CD4-positive, alpha-beta T cell treated with Interleukin-4 for 1 hour (primary cell): ENCODE measurements around the gene ANGEL1.
A peak's percentile ranks its signal among the peaks of the same experiment; 100 is the strongest.

Source experiments
- DNase-seq, 2 donors: peaks; one replicate each; pipeline ENCODE4 v3.0.0-alpha.2; 2020 to 2022

ANGEL1 gene

DNA sequence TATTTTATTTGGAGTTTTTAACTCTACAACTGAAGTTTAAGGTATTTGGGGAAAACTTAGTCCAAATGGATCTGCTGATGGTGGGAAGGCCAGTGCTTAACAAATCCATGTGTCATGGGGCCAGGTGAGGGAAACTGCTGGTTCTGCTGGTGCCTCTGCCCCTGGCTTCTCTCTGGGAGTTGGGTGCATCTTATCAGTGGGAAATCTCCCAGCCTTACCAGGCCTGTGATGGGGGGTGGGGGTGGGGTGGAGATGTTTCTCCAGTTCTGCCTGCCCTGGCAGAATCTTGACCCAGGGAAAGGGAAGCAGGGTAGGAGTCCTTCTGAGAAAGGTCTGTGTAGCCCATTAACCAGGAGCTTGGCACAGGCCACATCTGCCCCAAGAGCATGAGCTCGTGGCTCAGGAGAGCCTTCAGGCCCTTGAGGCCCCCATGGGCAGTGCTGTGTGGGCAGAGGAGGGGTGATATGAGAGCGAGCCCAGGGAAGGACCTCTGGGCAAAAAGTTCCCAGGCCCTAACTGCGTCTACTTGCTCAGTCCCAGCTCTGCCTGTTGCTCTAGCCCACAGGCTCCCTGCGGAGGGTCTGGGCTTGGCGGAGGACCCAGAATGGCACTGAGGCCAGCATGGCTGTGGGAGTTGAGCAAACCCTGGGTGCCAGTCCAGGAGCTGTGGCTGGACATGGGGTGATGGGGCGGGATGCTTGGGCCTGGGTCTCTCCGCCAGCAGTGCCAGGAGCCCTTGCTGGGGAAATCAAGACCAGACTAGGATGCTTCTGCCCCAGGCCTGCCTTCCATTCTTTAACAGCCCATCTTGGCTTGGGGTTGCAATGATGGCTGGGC lies 33.2 kb downstream of the ANGEL1 start:
- DNase-seq: no peak

DNA sequence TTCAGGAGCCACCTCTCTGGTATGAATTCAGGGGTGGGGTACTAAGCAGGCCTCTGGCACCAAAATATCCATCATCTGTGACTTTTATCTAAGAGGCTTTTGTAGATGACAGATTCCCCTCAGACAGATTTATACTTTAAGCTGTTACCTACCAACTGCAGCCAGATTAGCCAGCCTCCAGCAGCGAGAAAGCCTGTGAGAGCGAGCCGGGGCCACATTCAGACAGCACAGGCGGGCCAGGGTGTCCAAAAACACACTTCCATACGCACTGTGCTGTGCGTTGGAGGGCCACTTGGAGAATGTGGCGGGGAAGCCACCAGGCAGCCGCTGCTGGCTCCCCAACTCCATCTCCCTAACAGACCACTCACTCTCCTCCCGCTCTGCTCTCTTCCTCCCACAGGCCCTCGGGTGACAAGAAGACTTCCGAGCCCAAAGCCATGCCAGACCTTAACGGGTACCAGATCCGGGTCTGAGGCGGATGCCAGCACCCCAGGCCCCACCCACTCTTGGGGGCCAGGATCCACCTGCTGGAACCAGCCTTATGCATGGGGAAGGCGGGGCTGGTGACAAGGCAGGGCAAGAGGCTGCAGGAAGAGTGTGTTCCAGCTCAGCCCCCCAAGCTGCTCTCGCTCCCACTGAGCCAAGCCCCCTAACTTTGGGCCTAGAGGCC lies 34.0 kb downstream of the ANGEL1 start:
- DNase-seq: no peak

DNA sequence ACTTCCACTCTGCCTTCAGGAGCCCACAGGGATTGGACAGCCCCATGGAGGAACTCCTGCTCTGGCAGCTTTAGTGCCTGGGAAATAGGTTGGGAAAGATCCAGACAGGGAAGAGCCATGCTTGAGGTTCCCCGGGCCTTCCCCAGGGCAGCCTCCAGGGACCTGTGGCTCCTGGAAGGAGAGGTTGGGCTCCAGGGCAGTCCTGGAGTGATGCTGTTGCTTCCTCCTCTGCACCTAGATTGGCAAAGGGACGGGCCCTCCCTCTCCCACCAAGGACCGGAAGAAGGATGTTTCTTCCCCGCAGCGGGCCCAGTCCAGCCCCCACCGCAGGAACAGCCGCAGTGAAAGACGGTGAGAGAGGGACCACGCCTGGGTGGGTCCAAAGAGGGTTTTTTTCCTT lies 35.0 kb downstream of the ANGEL1 start:
- DNase-seq: no peak

DNA sequence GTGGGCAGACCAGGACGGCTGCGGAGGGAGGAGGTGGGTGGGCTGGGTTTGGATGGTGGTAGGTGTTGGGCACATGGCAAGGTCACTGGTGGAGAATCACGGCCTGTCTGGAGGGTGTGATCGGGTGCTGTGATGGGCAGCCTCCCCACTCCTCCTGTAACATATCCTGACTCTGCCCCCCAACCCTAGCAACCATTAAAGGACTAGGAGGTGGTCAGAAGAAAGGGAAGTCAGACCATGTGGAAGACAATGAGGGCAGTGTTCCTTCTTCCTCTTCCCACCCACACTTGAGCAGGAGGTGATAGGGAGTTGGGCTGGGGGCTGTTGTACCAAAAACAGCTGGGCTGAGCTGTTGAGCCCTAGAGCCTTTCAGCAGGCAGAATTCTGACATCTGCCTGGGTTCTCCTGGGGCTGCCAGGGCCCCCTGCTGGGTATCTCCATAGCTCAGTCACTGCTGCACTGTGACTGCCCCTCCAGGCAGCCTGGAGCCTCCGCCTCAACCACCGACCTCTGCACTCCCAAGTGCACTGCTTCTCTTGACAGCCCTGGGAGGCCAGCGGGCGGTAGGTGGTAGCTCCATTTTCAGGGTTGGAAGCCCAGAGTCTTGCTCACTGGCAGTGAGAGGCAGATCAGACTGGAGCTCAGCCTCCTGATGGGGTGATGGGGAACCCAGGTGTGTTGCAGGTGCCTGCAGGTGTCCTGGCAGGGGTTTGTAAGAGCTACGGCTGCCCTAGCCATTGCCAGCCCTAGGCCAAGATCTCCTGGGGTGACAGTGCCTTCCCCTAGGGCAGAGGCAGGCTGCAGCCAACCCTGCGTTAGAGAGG lies 36.0 kb downstream of the ANGEL1 start:
- DNase-seq: no peak

DNA sequence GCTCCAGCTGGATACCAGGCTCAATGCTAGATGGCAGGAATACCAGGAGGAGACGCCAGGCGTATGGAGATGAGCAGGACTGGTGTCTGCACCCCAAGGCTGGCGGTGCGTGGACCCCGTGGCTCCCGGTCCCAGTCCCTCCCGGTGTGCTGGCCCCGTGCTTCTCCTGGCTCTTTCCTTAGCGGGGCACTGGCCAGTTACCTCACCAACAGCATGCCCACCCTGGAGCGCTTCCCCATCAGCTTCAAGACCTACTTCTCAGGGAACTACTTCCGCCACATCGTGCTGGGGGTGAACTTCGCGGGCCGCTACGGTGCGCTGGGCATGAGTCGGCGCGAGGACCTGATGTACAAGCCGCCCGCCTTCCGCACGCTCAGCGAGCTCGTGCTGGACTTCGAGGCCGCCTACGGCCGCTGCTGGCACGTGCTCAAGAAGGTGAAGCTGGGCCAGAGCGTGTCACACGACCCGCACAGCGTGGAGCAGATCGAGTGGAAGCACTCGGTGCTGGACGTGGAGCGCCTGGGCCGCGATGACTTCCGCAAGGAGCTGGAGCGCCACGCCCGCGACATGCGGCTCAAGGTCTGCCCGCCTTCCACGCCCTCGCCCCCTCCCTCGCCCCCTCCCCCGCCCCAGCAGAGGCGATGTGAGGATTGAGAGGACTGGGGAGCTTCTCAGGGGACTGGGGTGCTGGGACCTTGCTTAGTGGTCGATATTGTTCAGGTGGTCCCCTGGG lies 36.8 kb downstream of the ANGEL1 start:
- DNase-seq: no peak

DNA sequence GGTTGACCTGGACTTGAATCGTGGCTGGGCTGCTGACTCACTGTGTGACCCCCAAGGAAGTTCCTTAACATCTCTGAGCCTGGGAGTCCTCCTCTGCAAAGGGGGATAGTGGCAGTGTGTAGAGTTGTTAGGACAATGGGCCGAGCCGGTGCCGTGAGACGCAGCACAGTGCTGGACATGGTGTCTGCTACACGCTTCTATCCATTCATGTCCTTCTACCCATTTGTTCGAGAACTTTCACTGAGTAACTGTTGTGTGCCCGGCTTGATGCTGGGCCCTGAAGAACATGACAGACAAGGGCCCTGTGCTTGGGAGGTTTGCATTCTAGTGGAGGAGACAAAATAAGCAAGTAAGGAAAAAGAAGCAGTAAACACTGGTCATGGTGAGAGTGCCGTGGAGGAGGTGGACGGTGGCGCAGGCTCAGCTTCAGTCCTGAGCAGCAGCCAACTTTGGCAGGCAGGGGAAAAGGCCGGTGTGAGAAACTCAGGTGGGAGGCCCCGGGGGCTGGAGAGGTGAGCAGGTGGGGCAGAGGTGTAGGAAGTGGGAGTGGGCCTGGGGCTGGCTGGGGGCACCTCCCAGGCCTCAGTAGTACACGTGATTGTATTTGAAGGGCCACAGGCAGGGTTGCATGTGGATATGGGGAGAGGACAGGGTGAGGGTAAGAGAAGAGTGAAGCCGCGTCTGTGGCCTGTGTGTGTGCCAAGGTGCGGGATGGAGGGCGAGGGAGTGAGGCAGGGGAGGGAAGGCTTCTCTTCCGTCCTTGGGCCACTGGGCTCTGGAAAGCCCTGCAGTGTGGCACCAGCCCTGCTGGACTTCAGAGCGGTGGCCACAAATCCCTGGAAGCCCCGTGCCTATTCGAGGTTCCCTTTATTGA lies 37.6 kb downstream of the ANGEL1 start:
- DNase-seq: no peak

DNA sequence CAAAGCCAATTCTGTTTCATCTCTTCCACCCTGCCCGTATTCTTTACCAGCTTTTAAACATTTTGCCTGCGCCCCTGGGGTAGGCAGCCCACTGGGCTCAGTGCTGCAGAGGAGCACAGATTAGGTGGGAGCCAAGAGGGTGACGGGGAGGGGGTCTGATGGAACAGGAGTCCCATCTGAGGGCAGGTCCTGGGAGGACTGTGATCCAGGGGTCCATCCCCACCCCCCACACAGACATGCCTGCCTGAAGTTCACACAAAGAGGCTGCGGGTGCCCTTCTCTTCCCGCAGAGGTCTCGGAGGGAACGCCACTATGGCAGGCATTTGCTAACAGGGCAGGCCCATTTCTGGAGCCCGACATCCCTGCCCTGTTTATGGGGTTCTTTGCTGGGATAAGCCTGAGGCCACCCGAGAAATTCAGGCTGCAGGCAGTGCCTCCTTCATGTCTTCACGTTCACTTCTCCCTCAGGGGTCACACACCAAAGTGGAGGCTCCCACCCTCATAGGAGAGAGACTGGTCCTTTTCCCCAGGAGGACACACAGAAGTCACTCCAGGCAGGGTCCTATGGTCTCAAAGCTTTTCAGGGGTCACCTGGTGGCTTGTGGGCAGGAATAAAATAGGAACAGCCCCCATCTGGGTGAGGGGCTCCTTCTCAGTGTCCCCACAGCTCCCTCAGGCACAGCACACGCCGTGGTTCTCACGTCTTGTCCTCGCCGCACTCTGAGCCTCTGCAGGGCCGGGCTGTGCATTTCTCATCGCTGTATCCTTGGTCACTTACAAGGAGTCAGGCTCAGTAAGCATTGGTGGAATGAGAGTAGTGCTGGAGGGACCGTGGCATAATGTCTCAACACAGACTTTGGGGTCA lies 38.5 kb downstream of the ANGEL1 start:
- no peak for DNase-seq

DNA sequence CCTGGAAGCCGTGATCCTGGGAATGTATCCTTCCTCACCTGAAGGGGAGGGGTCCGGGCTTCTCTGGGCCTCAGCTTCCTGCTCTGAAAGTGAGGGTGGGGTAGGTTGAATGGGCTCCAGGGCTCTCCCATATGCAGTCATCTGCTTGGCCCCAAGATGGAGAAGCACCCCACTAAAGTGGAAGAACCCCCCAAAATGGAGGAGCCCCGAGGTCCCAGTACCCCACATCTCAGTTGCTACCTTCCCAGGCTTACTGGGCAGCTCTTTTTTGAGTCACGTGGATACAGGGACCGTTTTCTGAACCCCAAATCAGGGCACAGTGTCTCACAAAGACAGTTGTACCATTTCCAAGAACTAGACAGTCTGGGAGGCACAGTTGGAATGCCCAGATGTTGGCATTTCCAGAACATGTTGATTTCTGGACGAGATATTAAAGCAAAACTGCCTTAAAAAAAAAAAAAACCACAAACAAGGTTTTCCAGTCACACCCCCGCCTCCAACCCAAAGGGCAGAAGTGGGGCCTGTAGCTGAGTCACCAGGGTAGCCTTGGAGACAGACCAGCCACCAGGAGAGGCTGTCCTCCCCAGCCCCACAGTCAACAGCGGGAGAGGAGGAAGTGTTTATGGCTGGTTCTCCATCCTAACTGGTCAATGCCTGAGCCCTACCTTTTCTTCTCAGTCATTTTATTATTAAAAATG lies 39.3 kb downstream of the ANGEL1 start:
- DNase-seq: peak in 1 of 2 donors; percentile 71

DNA sequence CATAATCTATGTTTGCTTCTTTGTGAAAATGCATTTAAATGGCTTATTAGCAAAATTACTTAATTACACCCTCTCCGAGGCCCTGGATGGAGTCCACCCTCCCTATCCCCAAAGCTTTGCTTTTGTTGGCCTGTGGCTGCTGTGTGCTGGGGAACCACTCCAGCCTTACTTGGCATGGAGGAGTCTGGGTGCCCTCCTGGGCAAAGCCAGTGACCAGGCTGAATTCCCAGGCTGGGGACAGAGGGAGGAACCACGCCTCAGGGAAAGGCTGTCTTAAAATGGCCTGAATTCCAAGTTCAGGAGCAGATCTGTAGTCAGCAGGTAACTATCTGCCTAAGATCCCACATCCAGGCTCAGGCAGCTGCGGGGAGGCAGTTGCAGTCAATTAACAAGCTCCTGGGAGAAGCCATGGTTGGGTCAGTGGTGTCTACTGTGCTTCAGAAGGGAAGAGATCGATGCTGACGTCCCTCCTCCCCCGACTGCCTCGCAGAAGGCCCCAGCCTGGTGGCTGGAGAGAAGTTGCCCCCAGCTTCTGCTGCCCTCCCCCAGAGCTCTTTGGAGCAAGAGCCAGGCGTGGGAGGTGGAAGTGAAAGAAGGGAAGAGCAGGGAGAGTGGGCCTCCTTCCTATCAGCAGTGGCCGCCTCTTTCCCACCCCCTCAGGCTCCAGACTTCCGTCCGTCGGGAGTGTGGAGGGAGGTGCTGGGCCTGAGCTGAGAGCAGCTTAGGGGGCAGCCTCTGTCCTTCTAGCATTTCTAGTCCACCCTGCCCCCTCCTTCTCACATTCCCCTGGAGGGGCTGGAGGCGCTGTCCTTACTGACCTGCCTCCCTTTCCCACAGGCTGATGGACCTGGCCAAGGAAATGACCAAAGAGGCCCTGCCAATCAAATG lies 40.1 kb downstream of the ANGEL1 start:
- DNase-seq: no peak

DNA sequence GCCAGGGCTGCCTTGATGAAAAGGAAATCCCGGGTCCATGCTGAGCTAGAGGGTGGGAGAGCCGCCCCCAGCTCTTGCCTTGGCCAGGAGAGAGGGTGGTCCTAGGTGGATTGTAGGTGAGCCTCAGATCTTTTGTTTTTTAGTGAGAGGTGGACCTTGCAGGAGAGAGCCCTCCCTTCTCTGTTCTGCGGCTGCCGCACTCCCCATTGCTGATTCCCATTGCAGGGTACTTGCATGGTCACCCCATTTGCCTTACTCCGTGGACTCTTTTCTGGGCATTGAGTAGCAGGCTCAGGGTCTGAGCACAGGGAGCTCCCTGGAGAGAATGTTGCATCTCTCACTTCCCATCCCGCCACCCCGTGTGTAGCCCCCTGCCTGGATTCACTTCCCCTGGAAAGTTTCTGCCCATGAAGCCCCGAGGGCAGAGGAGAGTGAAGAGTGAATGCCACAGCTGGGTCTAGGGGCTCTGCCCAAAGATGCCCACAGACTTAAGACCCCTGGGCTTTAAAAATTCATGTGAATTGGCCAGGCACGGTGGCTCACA lies 41.2 kb downstream of the ANGEL1 start:
- DNase-seq: no peak

DNA sequence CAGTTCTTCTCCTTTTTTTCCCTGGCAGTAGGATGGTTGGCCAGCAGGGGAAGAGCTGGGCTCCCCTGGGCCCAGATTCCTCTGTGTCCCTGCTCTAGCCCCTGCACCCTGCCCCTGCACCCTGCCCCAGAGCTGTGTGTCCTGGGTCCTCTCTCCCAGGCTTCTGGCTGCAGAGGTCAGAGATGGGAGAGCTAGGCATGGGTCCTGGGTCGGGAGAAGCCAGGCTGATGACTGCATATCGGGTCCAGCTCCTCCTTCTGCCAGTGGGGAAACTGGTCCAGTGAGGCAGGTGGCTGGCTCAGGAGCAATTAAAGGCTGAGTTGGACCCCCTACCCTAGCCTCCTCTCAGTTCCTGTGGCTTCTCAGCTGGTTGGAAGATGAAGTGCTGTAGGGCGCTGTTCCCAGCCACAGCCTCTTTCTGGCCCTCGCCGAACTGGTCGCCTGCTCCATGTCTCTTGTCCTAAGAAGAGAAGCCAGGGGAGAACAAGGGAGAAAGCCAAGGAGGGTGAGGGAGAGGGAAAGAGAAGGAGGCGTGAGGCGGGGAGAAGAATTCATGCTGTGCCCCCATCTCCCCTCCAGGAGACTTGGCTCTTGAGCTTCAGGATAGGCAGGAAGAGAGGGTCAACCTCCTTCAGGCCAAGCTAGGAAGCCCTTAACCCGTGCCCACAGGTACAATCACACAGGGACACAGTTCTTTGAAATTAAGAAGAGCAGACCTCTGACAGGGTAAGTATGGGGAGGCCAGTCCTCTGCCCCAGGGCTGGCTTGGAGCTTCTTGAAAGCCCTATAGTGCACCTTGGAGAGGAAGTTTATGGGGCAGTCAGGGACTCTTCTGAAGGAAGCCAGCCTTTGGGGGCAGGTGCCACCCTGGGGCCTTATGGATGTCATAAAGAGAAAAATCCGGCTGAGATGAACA lies 41.9 kb downstream of the ANGEL1 start:
- DNase-seq: no peak

DNA sequence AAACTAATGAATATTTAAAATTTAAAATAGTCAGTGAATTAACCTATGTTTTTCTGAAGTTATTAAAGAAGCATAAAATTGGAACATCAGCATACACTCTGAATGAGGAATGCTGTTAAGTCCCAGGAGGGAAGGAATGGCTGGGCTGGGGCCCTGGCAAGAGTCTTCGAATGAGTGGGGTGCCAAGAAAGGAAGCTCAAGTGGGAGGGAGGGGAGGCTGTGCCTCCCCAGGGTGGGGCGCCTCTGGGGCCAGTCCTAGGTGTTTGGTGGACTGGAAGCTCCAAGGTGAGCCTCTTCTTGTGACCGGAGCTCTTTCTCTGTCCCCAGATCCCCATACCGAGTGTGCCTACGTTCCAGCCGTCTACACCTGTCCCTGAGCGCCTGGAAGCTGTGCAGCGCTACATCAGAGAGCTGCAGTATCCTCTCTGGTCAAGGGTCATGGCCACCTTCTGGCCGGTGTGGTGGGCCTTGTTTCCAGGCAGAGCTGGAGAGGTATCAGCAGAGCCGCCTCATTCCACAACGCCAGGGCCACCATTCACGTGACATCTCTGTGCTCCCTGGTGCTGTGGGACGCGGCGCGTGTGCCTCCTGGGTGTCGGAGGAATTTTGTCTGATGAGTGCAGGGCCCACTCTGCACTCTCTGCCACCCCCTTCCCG lies 42.9 kb downstream of the ANGEL1 start:
- no peak for DNase-seq

DNA sequence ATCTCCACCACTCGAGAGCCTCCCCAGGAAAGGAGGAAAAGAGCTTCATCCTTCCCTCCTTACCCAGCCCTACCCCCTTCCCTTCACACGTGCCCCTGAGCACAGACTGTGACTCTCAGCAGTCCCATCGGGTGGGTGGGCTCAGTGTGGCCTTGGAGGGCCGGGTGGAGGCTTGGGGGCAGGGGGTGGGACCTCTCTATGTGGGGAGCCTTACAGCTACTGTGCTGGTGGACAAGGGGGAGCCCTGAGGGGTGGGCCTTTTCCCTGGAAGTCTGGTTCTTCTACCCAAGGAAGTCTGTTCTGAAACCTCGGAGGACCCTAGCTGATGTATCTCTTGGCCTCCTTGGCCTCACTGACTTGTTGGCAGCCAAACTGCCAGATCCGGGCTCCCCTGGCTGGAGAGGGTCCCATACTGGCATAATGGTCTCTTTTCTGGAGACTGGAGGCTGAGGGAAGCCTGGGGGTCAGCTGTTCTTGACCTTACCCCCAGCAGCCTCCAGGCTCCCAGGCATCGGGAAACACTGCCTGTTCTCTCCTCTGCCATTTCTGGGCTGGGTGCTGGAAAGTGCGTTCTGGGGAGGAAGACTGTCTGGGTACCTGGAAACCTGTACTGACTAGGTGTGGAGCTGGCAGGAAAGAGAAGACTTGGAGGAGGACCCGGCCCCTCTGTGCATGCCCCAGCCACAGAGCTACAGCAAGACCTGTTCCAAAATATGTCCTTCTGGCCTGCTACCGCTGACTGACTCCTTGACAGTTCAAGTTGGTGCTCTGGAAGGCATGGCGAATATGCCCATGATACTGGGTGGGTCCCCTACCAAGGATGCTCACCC lies 43.8 kb downstream of the ANGEL1 start:
- DNase-seq: no peak

DNA sequence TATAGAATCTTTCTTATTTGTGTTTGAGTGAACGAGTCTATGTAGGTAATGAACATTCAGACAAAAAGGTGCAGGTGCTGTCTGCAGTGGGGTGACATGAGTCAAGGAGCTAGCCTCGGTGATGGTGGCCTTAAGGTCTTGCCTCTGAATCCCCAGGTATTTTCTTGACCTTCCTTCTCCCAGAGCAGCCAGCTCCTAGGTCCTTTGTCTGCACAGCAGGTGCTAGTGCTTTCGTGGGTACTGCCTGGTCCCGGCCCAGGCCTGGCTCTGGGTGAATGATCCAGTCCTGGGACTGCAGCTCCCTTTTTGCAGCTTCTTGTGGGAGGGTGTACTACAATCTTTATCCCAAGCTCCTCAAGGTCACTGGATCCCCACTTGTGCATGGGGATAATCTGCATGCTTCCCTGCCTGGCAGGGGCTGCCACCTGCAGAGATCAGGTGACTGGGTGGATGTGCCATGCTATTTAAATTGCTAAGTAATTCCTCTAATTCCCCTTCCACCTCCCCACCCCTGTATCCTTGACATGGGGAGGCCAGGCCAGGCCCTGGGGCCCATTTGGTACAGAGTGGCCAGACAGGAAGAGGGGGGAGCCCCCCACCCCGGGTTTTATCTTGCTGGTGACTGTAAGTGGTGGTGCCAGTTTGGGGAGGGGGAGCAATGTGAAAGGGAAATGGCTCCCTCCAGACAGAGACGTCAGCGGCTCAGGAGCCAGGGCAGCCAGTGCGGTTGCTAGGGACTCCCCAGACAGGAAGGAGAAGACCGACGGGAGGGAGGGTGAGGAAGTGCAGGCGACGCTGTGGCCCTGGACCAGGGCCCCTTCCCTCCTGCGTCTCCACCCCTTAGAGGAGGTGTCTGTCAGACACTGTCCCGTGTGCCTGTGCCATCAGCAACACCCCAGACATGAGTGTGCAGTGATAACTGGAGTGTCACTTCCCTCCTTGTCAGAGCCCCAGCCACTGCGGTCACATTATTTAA lies 44.7 kb downstream of the ANGEL1 start:
- peak; percentile 88 to 91 for DNase-seq

DNA sequence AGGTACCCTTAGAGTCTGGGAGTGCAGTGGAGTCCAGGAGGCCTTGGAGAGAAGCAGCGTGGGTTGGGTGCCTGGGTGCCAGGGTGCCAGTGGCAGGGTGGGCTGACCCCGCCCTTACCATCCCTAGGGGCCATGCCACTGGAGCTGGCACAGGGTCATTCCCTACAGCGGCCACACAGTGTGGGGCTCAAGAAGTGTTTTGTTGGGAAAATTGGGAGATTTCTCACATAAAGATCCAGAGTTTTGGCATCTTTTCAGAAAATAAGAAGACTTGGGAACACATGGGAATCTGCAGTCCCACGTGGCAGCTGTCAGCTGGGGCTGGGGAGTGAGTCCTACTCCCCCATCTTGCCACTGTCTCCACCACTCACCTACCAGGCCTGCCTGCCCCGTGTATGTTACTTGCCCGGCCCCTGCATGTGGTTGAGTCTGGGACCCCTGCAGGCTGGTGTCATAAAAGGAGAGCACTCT lies 47.2 kb downstream of the ANGEL1 start:
- no peak for DNase-seq
